ENCODE data around the gene PCGF3.

PCGF3 gene

DNA sequence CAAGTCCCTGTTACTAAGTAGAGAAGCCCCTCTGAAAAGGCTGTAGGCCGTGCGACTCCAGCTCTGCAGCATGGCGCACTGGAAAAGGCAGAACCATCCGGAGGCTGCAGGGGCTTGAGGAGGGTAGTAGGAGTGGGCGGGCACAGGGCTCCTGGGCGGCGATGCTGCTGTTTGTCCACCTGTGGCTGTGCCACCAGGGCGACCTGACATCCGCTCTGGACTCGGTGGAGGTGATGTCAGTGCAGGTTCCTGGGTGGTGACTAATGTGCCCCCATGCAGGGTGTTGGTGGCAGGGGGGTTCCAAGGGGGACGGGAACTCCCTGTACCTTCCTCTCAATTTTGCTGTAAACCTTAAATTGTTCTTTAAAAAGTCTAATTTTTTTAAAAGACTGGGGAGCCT, 58.3 kb downstream of the PCGF3 start:
- no peak overlapping the region for H4K5ac ChIP-seq (ENCODE audit: low read length)
- H2BK5ac ChIP-seq (ENCODE audit: low read length) = no peak overlapping the region
- no CpG with 5 or more reads among the region's 11 CpGs for WGBS (ENCODE audit: extremely low coverage, insufficient coverage, low lambda C conversion rate)
- no peak overlapping the region for H3K4me3 ChIP-seq (ENCODE audit: low read length)
- no peak overlapping the region for H3K23ac ChIP-seq (ENCODE audit: low read length)
- H3K4ac ChIP-seq (ENCODE audit: low read depth, low read length) = no peak overlapping the region
- H3K4me2 ChIP-seq (ENCODE audit: low read length) = no peak overlapping the region
- H3K4me1 ChIP-seq (ENCODE audit: control insufficient read depth, low read depth, low read length) = no peaks in the 10 kb centered on the region
- no peak for DNase-seq
- H3K79me1 ChIP-seq (ENCODE audit: low read length) = peaks cover 5% of the 10 kb centered on the region
- no peaks in the 10 kb centered on the region for H3K27me3 ChIP-seq (ENCODE audit: insufficient read depth, low read length, poor library complexity)
- H3K27ac ChIP-seq (ENCODE audit: low read depth, low read length) = no peak overlapping the region
- H2BK120ac ChIP-seq (ENCODE audit: low read depth, low read length) = no peak overlapping the region
- no peaks in the 10 kb centered on the region for H3K79me2 ChIP-seq (ENCODE audit: control insufficient read depth, insufficient read depth, low read length)
- no peak overlapping the region for H3K56ac ChIP-seq (ENCODE audit: low read length)
- H2BK15ac ChIP-seq (replicated peaks; ENCODE audit: low read depth) = no peak overlapping the region
- H3K9ac ChIP-seq (ENCODE audit: low read length) = no peak overlapping the region
- H3K18ac ChIP-seq (ENCODE audit: low read length) = no peak overlapping the region
- no peak overlapping the region for H4K8ac ChIP-seq (ENCODE audit: low read depth, low read length)
- H2AK5ac ChIP-seq (ENCODE audit: low read length) = no peak overlapping the region
- peaks cover 12% of the 10 kb centered on the region for H3K36me3 ChIP-seq (ENCODE audit: control insufficient read depth, insufficient read depth, low read length)

DNA sequence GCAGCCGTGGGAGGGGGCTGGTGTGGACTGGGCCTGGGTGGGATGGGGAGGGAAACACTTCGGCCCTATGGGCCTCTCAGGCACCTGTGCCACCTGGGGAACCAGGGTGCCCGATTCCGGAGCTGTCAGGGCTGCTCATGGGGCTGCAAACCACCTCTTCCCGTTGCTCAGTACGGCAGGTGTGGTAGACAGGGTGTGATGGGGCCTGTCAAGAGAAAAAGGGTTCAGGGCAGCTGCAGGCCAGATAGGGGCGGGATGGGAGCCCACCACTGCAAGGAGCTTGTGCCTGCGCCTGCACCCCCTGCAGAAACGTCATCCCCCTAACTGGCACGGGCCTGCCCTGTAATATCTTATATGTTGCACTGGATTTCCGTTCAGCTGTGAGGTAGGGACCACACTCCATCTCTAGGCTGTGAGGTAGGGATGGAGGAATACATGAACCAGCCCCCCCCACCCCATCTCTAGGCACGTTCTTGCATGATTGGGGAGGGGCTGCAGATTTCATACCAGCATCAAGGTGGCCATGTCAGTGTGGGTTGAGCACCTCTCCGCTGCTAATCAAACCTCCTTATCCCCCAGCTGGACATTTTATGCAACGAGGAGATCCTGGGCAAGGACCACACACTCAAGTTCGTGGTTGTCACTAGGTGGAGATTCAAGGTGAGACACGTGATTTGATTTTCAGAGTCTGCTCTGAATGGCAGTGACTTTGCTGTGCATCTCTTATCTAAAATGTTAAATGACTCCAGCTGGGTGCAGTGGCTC, 59.0 kb downstream of the PCGF3 start:
- H3K56ac ChIP-seq (ENCODE audit: low read length) = no peak overlapping the region
- no peak overlapping the region for H4K5ac ChIP-seq (ENCODE audit: low read length)
- H2AK5ac ChIP-seq (ENCODE audit: low read length) = no peak overlapping the region
- peaks cover 1% of the 10 kb centered on the region for H3K79me2 ChIP-seq (ENCODE audit: control insufficient read depth, insufficient read depth, low read length)
- no peak overlapping the region for H2BK120ac ChIP-seq (ENCODE audit: low read depth, low read length)
- peaks cover 13% of the 10 kb centered on the region for H3K36me3 ChIP-seq (ENCODE audit: control insufficient read depth, insufficient read depth, low read length)
- H4K8ac ChIP-seq (ENCODE audit: low read depth, low read length) = no peak overlapping the region
- no peak overlapping the region for H2BK5ac ChIP-seq (ENCODE audit: low read length)
- WGBS (ENCODE audit: extremely low coverage, insufficient coverage, low lambda C conversion rate) = no CpG with 5 or more reads among the region's 16 CpGs
- H3K4ac ChIP-seq (ENCODE audit: low read depth, low read length) = no peak overlapping the region
- H3K18ac ChIP-seq (ENCODE audit: low read length) = no peak overlapping the region
- H3K4me3 ChIP-seq (ENCODE audit: low read length) = no peak overlapping the region
- peaks cover 8% of the 10 kb centered on the region for H3K79me1 ChIP-seq (ENCODE audit: low read length)
- H3K23ac ChIP-seq (ENCODE audit: low read length) = no peak overlapping the region
- no peaks in the 10 kb centered on the region for H3K27me3 ChIP-seq (ENCODE audit: insufficient read depth, low read length, poor library complexity)
- H3K9ac ChIP-seq (ENCODE audit: low read length) = no peak overlapping the region
- H3K27ac ChIP-seq (ENCODE audit: low read depth, low read length) = no peak overlapping the region
- H3K4me2 ChIP-seq (ENCODE audit: low read length) = no peak overlapping the region
- no peaks in the 10 kb centered on the region for H3K4me1 ChIP-seq (ENCODE audit: control insufficient read depth, low read depth, low read length)
- DNase-seq = no peak
- H2BK15ac ChIP-seq (replicated peaks; ENCODE audit: low read depth) = no peak overlapping the region

DNA sequence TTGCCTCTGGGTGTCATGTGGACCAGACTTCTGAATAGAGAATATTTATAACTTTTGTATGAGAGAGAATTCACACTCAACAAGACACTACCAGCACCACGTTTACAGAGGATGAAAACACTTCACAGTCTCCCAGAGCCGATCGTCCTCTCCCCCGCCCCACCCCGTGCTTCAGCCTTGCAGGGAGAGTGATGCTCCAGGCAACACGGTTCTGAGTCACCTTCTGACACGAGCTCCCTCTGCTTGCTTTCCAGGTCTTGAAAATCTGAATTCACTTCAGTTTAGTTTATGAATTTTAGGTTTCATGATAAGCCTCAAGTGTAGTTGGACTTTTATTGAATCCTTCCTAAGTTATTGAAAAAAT, 60.5 kb downstream of the PCGF3 start:
- Histone ChIP-seq H3K27me3 (ENCODE audit: insufficient read depth, low read length, poor library complexity) (no peaks in the 10 kb centered on the region), H3K27ac (ENCODE audit: low read depth, low read length) (no peak overlapping the region), H3K79me1 (ENCODE audit: low read length) (peaks cover 13% of the 10 kb centered on the region), H3K23ac (ENCODE audit: low read length) (no peak overlapping the region), H3K18ac (ENCODE audit: low read length) (no peak overlapping the region), H3K4me1 (ENCODE audit: control insufficient read depth, low read depth, low read length) (no peaks in the 10 kb centered on the region), H3K4me3 (ENCODE audit: low read length) (no peak overlapping the region), H2BK15ac (replicated peaks; ENCODE audit: low read depth) (no peak overlapping the region), H3K79me2 (ENCODE audit: control insufficient read depth, insufficient read depth, low read length) (peaks cover 9% of the 10 kb centered on the region), H3K9ac (ENCODE audit: low read length) (no peak overlapping the region), H3K4ac (ENCODE audit: low read depth, low read length) (no peak overlapping the region), H2BK5ac (ENCODE audit: low read length) (no peak overlapping the region), H3K36me3 (ENCODE audit: control insufficient read depth, insufficient read depth, low read length) (peaks cover 18% of the 10 kb centered on the region), H3K56ac (ENCODE audit: low read length) (no peak overlapping the region), H3K4me2 (ENCODE audit: low read length) (no peak overlapping the region), H4K8ac (ENCODE audit: low read depth, low read length) (no peak overlapping the region), H2AK5ac (ENCODE audit: low read length) (no peak overlapping the region), H2BK120ac (ENCODE audit: low read depth, low read length) (no peak overlapping the region), H4K5ac (ENCODE audit: low read length) (no peak overlapping the region)
- DNase-seq = no peak
- no CpG with 5 or more reads among the region's 7 CpGs for WGBS (ENCODE audit: extremely low coverage, insufficient coverage, low lambda C conversion rate)

DNA sequence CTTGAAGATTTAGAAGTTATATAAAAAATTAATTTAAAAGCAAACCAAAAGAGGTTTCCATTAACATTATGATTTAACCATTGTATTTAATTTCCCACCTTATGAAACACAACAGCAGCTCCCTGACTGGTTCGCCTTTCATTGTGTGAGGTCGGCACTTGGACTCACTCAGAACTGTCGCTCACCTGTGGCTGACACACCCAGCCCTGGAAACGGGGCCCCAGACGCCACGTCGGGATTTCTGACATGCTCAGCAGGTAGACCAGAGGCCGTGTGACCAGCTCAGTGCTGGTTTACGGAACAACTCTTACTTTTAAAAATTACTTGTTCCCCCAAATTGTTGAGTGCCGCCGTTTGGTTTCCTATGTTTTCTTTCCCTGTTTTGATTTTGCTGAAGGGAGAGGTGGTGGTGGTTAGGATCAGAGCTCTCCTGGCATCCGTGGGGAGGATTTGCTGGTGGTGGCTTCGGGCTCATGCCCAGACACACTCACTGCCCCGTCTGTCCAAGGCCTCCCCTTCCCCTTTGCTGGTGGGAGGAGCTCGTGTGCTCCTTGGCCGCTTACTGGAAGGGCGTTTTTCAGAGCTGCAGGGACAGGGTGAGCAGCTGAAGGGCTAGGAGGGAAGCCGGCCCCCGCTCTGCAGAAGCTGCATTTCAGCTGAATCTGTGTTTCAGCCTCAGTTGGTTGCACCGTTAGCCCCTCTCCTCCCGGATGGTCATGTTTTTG, 61.1 kb downstream of the PCGF3 start:
- Histone ChIP-seq H2BK120ac (ENCODE audit: low read depth, low read length) (no peak overlapping the region), H3K79me1 (ENCODE audit: low read length) (peaks cover 14% of the 10 kb centered on the region), H3K27me3 (ENCODE audit: insufficient read depth, low read length, poor library complexity) (no peaks in the 10 kb centered on the region), H3K23ac (ENCODE audit: low read length) (no peak overlapping the region), H3K18ac (ENCODE audit: low read length) (no peak overlapping the region), H3K4me3 (ENCODE audit: low read length) (no peak overlapping the region), H2AK5ac (ENCODE audit: low read length) (no peak overlapping the region), H3K36me3 (ENCODE audit: control insufficient read depth, insufficient read depth, low read length) (peaks cover 16% of the 10 kb centered on the region), H3K4me2 (ENCODE audit: low read length) (no peak overlapping the region), H4K8ac (ENCODE audit: low read depth, low read length) (no peak overlapping the region), H3K79me2 (ENCODE audit: control insufficient read depth, insufficient read depth, low read length) (peaks cover 12% of the 10 kb centered on the region), H3K27ac (ENCODE audit: low read depth, low read length) (no peak overlapping the region), H3K4me1 (ENCODE audit: control insufficient read depth, low read depth, low read length) (no peaks in the 10 kb centered on the region), H3K56ac (ENCODE audit: low read length) (peak overlapping the region; percentile 42), H3K4ac (ENCODE audit: low read depth, low read length) (no peak overlapping the region), H4K5ac (ENCODE audit: low read length) (no peak overlapping the region), H2BK5ac (ENCODE audit: low read length) (no peak overlapping the region), H2BK15ac (replicated peaks; ENCODE audit: low read depth) (no peak overlapping the region), H3K9ac (ENCODE audit: low read length) (no peak overlapping the region)
- WGBS (ENCODE audit: extremely low coverage, insufficient coverage, low lambda C conversion rate) = no CpG with 5 or more reads among the region's 21 CpGs
- no peak for DNase-seq

DNA sequence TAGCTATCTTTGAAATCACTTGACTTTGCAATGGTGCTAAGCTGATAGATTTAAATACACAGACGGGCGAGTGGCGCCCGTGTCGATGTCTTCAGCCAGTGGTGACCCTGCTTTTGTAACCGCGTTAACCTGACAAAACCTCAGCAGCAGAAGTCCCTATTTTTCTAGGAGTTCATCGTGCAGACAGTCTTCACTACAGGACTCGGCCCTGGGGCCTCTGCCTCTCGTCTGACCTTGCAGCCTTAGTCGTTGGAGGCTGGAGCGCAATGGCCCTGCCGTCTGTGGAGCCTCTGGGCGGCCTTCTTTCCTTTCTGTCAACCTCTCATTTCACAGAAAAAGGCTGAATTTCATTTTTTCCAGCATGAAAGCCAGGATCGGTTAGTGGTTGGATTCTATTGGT, 62.4 kb downstream of the PCGF3 start:
- H3K36me3 ChIP-seq (ENCODE audit: control insufficient read depth, insufficient read depth, low read length) = peaks cover 14% of the 10 kb centered on the region
- H3K18ac ChIP-seq (ENCODE audit: low read length) = no peak overlapping the region

More for the DNA sequence above, 62.4 kb downstream of the PCGF3 start:
- Histone ChIP-seq H3K23ac (ENCODE audit: low read length) (no peak overlapping the region), H3K4ac (ENCODE audit: low read depth, low read length) (no peak overlapping the region), H3K4me3 (ENCODE audit: low read length) (no peak overlapping the region), H3K9ac (ENCODE audit: low read length) (no peak overlapping the region), H2AK5ac (ENCODE audit: low read length) (no peak overlapping the region), H3K27ac (ENCODE audit: low read depth, low read length) (no peak overlapping the region), H3K4me2 (ENCODE audit: low read length) (no peak overlapping the region), H3K4me1 (ENCODE audit: control insufficient read depth, low read depth, low read length) (no peaks in the 10 kb centered on the region), H3K79me2 (ENCODE audit: control insufficient read depth, insufficient read depth, low read length) (peaks cover 18% of the 10 kb centered on the region), H3K56ac (ENCODE audit: low read length) (no peak overlapping the region), H3K27me3 (ENCODE audit: insufficient read depth, low read length, poor library complexity) (no peaks in the 10 kb centered on the region), H2BK5ac (ENCODE audit: low read length) (no peak overlapping the region), H2BK15ac (replicated peaks; ENCODE audit: low read depth) (no peak overlapping the region), H4K8ac (ENCODE audit: low read depth, low read length) (no peak overlapping the region), H4K5ac (ENCODE audit: low read length) (no peak overlapping the region), H3K79me1 (ENCODE audit: low read length) (peaks cover 18% of the 10 kb centered on the region), H2BK120ac (ENCODE audit: low read depth, low read length) (no peak overlapping the region)
- no peak for DNase-seq
- no CpG with 5 or more reads among the region's 15 CpGs for WGBS (ENCODE audit: extremely low coverage, insufficient coverage, low lambda C conversion rate)
